Measurements from ENCODE around the gene SLC16A11.
A peak's percentile ranks its signal among the peaks of the same experiment; 100 is the strongest.
"Not testable (repeated sequence)": the region's sequence is repeated elsewhere in the genome, so short reads cannot be mapped to it uniquely, and the experiment has no call there.

SLC16A11 gene

DNA sequence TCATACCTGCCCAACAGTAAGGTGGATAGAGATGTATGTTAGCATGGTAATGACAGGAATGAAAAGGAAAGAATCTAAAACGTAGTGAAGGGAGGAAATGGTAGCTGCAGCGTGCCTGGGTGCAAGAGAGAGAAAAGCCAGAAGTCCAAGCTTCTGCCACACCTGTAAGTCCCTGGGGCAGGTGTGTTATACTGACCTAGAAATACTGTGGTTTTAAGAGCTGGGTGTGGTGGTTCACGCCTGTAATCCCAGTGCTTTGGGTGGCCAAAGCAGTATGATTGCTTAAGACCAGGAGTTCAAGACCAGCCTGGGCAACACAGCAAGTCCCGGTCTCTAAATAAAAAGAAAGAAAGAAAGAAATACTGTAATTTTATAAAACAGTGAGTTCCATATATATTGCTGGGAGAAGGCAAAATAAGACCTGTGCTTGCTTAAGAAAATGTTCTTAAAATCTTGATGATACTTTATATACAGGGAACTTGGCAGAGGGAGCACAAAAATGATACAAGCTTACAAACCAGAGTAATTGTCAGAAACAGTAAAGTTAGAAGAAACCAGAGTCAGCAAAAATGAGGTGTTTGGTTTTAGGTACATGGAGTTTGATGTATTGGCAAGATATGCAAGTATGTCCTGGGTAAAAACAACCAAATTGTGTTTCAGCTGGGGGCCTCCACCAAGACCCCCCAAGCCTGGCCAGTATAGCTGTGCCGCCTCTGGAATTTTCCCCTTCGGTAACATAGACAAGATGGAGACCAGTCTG, 41.4 kb downstream of the SLC16A11 start:
- no peak overlapping the region for H3K4me3 Mint-ChIP-seq
- H3K27ac Mint-ChIP-seq: no peak overlapping the region
- no peak for DNase-seq
- no peaks in the 10 kb centered on the region for H3K27me3 Mint-ChIP-seq
- ATAC-seq (replicated peaks): no peak
- H3K36me3 Mint-ChIP-seq (ENCODE audit: insufficient read depth): peaks cover 40% of the 10 kb centered on the region
- H3K9me3 Mint-ChIP-seq: no peaks in the 10 kb centered on the region
- H3K4me1 Mint-ChIP-seq (ENCODE audit: low read depth in 2 of 2): peaks cover 17% of the 10 kb centered on the region in 2 donors

DNA sequence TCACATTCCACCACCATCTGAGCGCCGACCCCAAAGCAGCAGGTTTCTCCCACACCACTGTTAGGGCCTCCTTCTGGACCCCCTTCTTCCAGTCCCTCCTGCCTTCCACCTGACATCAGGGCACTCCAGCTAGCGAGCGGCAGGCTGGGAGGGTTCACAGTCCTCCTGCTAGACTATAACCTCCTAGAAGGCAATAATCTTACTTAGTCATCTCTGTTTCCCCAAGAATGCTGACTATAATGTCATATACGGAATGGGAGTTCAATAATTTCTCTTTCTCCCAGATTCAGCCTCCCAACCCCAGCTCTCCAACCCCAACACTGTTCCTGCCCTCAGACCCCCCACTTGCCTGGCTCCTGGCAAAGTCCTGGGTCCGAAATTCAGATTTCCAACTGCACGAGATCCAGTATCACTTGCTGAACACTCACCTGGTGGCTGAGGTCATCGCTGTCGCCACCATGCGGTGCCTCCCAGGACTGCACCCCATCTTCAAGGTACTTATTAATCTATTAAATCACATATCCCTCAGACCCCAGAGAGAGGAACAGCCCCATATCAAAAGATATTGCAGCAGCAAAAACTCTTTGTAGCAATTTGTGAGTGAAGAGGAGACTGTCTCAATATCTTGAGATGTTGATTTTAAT, 42.5 kb downstream of the SLC16A11 start:
- H3K27me3 Mint-ChIP-seq: no peaks in the 10 kb centered on the region
- H3K4me1 Mint-ChIP-seq (ENCODE audit: low read depth in 2 of 2): peaks cover 10 to 13% of the 10 kb centered on the region in 2 donors
- H3K9me3 Mint-ChIP-seq: no peaks in the 10 kb centered on the region
- H3K4me3 Mint-ChIP-seq: no peak overlapping the region
- peaks cover 43% of the 10 kb centered on the region for H3K36me3 Mint-ChIP-seq (ENCODE audit: insufficient read depth)
- DNase-seq (peak in 1 of 3 experiments; percentile 38), ATAC-seq (replicated peaks) (no peak)
- peak overlapping the region; percentile 76 to 86 for H3K27ac Mint-ChIP-seq

DNA sequence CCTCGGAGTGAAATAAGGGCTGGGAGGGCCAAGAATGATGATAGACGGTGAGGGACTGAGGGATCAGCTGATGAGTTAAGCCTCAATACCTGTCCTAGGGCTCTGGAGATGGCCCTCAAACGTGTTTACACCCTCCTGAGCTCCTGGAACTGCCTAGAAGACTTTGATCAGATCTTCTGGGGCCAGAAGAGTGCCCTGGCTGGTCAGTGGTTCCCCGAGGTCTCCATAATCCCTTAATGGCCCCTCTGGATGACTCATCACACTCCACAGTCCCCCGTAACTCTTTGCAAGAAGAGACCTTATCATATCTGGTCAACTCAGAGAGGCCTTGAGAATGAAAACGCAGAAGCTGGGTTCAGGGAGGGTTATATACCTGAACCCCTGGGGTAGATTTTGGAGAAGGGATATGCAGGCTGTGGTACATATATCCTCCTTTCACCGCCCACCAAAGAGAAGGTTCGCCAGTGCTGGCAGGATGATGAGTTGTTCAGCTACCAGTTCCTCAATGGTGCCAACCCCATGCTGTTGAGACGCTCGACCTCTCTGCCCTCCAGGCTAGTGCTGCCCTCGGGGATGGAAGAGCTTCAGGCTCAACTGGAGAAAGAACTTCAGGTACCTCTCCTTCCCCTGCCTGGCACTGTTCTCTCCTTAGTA, 44.9 kb downstream of the SLC16A11 start:
- Mint-ChIP-seq H3K36me3 (ENCODE audit: insufficient read depth) (peaks cover 32% of the 10 kb centered on the region), H3K9me3 (no peaks in the 10 kb centered on the region), H3K27me3 (no peaks in the 10 kb centered on the region), H3K27ac (peak overlapping the region in 1 of 2 donors; percentile 73), H3K4me1 (ENCODE audit: low read depth in 2 of 2) (peaks cover 4 to 5% of the 10 kb centered on the region in 2 donors), H3K4me3 (no peak overlapping the region)
- DNase-seq (no peak), ATAC-seq (replicated peaks) (no peak)

DNA sequence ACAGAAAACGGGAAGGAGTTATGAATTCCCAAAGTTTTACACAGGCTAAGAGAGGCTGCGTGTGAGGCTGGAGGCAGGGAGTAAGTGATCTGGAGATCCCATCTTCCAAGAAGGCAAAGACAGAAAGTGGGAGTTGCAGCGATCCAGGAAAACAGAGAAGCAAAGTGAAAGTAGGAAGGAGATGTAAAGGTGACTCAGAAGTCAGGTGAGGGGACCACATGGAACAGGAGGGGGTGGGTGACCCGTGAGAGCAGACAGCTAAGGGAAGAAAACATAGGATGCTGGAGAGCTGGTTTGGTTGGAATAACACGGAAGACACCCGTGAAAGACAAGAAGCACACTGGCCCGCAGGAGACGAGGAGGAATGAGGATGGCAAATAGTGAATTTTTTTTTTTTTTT, 46.7 kb downstream of the SLC16A11 start:
- no peak for DNase-seq
- peaks cover 22% of the 10 kb centered on the region for H3K36me3 Mint-ChIP-seq (ENCODE audit: insufficient read depth)

DNA sequence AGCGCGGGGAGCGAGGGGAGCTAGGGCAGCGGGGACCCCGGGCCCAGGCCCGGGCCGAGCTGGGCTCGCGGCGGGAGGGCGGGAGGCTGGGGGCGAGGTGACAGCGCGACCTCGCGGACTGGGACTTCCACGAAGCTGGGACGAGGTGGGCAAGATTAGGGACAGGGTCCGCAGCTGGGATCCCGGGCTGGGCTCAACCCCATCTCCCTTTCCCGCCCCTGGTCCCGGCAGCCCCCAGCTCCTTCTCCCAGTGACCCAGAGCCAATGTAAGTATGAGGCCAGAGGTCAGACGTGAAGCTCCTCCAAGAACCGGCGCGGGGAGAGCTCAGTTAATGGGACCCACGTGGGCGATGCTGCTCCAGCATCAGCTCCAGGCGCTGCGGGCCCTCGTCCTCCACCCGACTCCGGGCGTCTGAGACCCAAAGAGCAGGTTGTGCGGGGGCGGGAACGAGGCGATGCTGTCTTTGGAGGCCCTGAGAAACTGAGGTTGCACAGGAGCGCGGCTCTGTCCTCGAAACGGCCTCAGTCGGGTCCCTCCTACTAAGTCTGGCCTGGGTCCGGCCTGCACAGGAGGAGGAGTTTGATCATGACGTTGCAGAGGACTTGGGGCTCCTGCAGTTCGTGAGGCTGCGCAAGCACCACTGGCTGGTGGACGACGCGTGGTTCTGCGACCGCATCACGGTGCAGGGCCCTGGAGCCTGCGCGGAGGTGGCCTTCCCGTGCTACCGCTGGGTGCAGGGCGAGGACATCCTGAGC, 47.5 kb downstream of the SLC16A11 start:
- Mint-ChIP-seq H3K36me3 (ENCODE audit: insufficient read depth) (peaks cover 16% of the 10 kb centered on the region), H3K4me3 (no peak overlapping the region), H3K27ac (no peak overlapping the region), H3K27me3 (no peaks in the 10 kb centered on the region), H3K9me3 (no peaks in the 10 kb centered on the region), H3K4me1 (ENCODE audit: low read depth in 2 of 2) (peaks cover 0 to under 1% of the 10 kb centered on the region in 2 donors)
- no peak for ATAC-seq (replicated peaks)
- DNase-seq: no peak

More for the DNA sequence above, 46.7 kb downstream of the SLC16A11 start:
- H3K4me3 Mint-ChIP-seq: no peak overlapping the region
- peaks cover 3 to 4% of the 10 kb centered on the region in 2 donors for H3K4me1 Mint-ChIP-seq (ENCODE audit: low read depth in 2 of 2)
- H3K27ac Mint-ChIP-seq: no peak overlapping the region
- H3K27me3 Mint-ChIP-seq: no peaks in the 10 kb centered on the region
- H3K9me3 Mint-ChIP-seq: no peaks in the 10 kb centered on the region
- ATAC-seq (replicated peaks): no peak

DNA sequence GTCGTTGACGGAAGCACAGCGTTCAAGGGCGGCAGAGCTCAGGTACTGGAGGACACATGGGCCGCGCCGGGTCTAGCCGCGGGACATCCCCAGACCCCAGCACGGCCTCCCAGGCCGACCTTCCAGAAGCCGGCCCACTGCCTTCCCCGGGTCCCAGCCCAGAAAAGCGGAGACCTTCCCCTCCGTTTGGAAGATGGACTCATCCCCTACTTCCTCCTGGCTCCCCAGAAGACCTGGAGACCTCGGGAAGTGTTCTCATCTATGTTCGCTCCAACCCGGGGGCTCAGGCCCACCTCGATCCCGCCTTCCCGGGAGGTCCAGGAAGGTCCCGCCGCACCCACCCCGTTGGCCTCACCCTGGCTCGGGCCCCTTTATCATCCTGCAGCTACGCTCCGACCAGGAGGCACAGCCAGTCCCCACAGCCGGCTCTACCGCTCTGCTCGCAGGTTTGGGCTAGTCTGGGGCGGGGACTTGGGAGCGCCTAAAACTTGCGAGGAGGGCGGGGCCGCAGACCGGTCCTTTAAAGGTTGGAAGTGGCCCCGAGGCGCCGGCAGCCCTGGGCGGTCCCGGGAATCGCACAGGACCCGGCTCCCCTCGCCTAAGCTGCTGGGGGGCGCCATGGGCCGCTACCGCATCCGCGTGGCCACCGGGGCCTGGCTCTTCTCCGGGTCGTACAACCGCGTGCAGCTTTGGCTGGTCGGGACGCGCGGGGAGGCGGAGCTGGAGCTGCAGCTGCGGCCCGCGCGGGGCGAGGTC, 48.2 kb downstream of the SLC16A11 start, which contains the start of gene ALOX12:
Gene ALOX12 (plus strand): TSS at position 550 of the 756 bp plus-strand sequence. CDS start 69 bp downstream, at position 619.
- Mint-ChIP-seq H3K9me3 (no peaks in the 10 kb centered on the region), H3K4me3 (no peak within 1 kb of the TSS), H3K27ac (no peak within 1 kb of the TSS), H3K36me3 (ENCODE audit: insufficient read depth) (peaks cover 8% of the 10 kb centered on the region), H3K27me3 (no peaks in the 10 kb centered on the region), H3K4me1 (ENCODE audit: low read depth in 2 of 2) (no peaks in the 10 kb centered on the region)
- no peak for ATAC-seq (replicated peaks)
- no peak for DNase-seq

DNA sequence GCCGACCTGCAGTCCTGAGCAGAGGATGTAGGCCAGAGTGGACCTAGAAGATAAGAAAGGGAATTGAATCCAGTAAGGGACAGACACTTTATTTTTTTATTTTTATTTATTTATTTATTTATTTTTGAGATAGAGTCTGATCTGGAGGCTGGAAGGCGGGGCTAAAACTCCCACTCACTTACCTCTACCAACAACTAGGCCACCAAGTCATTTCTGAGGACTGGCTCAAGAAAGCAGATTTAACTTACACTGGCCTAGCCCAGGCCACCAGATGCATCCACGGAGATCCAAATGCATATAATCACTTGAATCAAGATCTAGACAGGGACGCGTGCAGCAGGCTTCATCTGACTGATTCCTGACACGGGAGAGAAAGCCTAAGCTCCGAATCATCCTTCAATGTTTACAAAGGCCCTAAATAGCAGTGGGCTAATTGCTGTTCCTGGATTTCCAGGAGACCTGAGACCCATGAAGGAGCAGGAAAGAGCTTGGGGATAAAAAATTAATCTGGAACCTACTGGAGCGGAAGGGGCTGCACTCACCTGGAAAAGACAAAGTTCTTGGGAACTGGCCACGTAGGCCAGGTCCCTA, 49.1 kb downstream of the SLC16A11 start:
- ATAC-seq (replicated peaks): no peak
- no peak for DNase-seq
- Mint-ChIP-seq H3K27me3 (no peaks in the 10 kb centered on the region), H3K9me3 (no peaks in the 10 kb centered on the region), H3K4me1 (ENCODE audit: low read depth in 2 of 2) (no peaks in the 10 kb centered on the region), H3K27ac (peak overlapping the region; percentile 52 to 53), H3K4me3 (no peak overlapping the region), H3K36me3 (ENCODE audit: insufficient read depth) (peaks cover 6% of the 10 kb centered on the region)

DNA sequence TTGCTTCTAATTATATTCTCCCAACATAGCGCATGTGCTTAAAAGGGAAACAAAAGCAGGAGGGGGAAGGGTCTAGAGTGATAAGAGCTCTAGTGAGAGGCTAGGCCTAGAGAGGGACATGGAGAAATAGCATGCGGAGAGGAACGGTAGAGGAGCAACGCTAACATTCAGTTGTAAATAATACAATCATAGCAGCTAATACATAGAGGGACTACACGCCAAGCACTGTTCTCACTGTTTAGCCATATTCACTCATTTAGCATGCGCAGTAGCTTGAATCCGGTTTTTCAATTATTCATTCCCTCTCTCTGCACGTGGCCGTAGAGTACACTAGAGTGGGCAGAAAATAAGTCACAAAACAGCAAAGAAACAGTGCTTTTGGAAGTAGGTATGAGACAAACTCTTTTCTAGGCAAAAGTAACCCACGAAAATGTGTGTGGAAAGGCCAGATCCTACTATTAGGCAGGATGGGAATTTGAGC, 49.7 kb downstream of the SLC16A11 start:
- Mint-ChIP-seq H3K27ac (peak overlapping the region; percentile 52 to 53), H3K27me3 (no peaks in the 10 kb centered on the region), H3K4me1 (ENCODE audit: low read depth in 2 of 2) (no peaks in the 10 kb centered on the region), H3K4me3 (no peak overlapping the region), H3K9me3 (no peaks in the 10 kb centered on the region), H3K36me3 (ENCODE audit: insufficient read depth) (peaks cover 3% of the 10 kb centered on the region)
- no peak for ATAC-seq (replicated peaks)
- no peak for DNase-seq

DNA sequence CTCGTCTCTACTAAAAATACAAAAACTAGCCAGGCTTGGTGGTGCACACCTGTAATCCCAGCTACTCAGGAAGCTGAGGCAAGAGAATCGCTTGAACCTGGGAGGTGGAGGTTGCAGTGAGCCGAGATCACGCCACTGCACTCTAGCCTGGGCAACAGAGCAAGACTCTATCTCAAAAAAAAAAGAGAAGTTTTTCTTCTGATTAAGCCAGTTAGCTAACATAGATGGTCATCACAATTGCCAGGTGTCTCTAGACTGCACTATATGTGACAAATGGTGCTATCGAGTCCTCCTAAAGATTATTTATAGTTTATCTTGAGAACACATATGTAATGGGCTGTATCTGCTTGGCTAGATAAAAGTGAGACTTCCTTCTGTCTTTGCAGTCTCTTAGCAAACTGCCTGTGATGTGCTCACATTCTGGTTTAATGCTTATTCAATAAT, 50.3 kb downstream of the SLC16A11 start:
- H3K4me1 Mint-ChIP-seq (ENCODE audit: low read depth in 2 of 2); DNase-seq; H3K4me3 Mint-ChIP-seq; H3K9me3 Mint-ChIP-seq; ATAC-seq (replicated peaks); H3K36me3 Mint-ChIP-seq (ENCODE audit: insufficient read depth); H3K27me3 Mint-ChIP-seq: not testable (repeated sequence)
- H3K27ac Mint-ChIP-seq: peak overlapping the region; percentile 52 to 53

Measured in effector memory CD8-positive, alpha-beta T cell (primary cell).